ENCODE results near the gene LST1. TPM values are rescaled to one million over a fixed set of nuclear protein-coding genes. Genes with fewer than 3 reads are reported as not detected.

The LST1 gene
- total RNA-seq, 6 donors from 2014 or later, result 7.7 to 132 (median 33.5) TPM

- ATAC-seq (ENCODE audit: low FRiP score in 2 of 2) (no peak), DNase-seq (no peak)
- Histone ChIP-seq H3K9me3 (no peaks in the 10 kb centered on the region), H3K4me3 (no peak overlapping the region), H3K4me1 (peaks cover 36 to 40% (median 38%) of the 10 kb centered on the region in 4 donors), H3K27ac (no peak overlapping the region), H3K36me3 (peaks cover 0 to 48% (median 22%) of the 10 kb centered on the region in 4 donors), H3K27me3 (no peaks in the 10 kb centered on the region)
- TF ChIP-seq EP300 (IDR thresholded peaks at IDR 0.05) (no peak), POLR2A (IDR thresholded peaks at IDR 0.05) (no peak)
- 67 to 79% methylated on average over 3 of the region's 3 CpGs for WGBS, 2 donors
These were observed 29.8 kb upstream of the LST1 start for GRCh38 chr6:31556307-31556706.

- Histone ChIP-seq H3K27ac (peak overlapping the region; percentile 80 to 90 (median 82)), H3K4me3 (no peak overlapping the region), H3K27me3 (no peaks in the 10 kb centered on the region), H3K9me3 (no peaks in the 10 kb centered on the region), H3K36me3 (peaks cover 0 to 46% (median 20%) of the 10 kb centered on the region in 4 donors), H3K4me1 (peaks cover 37 to 42% (median 39%) of the 10 kb centered on the region in 4 donors)
- DNase-seq (peak in 1 of 2 donors; percentile 51), ATAC-seq (ENCODE audit: low FRiP score in 2 of 2) (no peak)
- 70 to 78% methylated on average over 23 to 24 of the region's 24 CpGs for WGBS, 2 donors
- TF ChIP-seq POLR2AphosphoS5 (IDR thresholded peaks at IDR 0.05) (no peak), EP300 (IDR thresholded peaks at IDR 0.05) (no peak)
These were observed 28.4 kb upstream of the LST1 start for GRCh38 chr6:31557443-31558317.

DNA sequence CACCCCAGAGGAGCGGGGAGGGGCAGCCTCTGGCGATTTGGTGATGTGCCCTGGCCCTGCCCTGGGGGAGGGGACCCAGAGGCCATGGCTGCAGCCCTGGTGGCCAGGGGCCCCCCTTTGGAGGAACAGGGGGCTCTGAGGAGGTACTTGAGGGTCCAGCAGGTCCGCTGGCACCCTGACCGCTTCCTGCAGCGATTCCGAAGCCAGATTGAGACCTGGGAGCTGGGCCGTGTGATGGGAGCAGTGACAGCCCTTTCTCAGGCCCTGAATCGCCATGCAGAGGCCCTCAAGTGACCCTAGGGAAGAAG, 27.8 kb upstream of the LST1 start:
- DNase-seq (no peak), ATAC-seq (ENCODE audit: low FRiP score in 2 of 2) (peak in 1 of 2 donors; percentile 34)
- WGBS, 2 donors, result 84 to 88% methylated on average over 7 to 8 of the region's 8 CpGs
- H3K27ac ChIP-seq, result peak overlapping the region; percentile 80 to 90 (median 82)
- peaks cover 37 to 42% (median 39%) of the 10 kb centered on the region in 4 donors for H3K4me1 ChIP-seq
- TF ChIP-seq POLR2A (IDR thresholded peaks at IDR 0.05) (no peak), EP300 (IDR thresholded peaks at IDR 0.05) (no peak), CTCF (IDR thresholded peaks at IDR 0.05) (no peak), POLR2AphosphoS5 (IDR thresholded peaks at IDR 0.05) (no peak)
- H3K27me3 ChIP-seq, result no peaks in the 10 kb centered on the region
- peaks cover 0 to 43% (median 20%) of the 10 kb centered on the region in 4 donors for H3K36me3 ChIP-seq
- no peaks in the 10 kb centered on the region for H3K9me3 ChIP-seq
- peak overlapping the region in 2 of 4 donors; percentile 8 to 11 for H3K4me3 ChIP-seq

DNA sequence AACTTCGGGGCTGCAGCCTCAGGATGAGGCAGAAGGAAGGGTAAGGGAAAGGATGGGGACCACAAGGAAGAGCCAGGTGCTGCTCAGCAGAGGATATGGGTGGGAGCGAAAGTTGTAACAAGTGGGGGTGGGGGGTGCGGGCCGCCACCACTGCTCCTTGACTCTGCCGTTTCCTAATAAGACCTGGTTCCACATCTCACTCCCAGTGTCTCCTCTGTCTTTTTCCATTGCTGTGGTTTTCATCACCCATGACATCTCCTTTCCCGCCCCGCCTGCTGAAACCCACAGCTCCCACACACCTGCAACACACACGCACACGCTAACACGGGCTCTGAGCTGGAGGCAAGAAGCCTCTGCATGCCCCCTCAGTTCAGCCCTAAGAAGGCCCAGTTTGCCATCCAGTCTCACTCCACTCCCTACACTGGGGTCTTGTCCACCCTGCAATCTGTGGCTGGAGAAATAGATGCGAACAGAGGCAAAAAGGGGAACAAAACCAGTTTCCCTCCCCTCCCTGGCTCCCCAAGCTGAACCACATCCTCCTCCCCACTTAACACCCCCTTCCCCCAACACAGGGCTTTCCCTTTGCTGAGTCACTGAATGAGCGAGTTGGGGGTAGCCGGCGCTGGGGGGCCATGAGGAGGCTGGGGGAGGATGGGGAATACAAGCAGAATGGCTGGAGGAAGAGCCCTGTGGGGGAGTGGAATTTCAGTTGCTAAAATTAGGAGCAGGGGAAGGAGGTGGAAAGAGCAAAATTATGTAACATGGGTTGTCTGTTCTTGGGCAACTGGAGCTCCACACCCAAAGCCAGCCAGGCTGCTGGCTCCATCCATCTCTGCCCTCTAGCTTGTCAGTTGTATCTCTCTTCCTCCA, 27.2 kb upstream of the LST1 start:
- Histone ChIP-seq H3K27ac (peak overlapping the region; percentile 80 to 90 (median 82)), H3K4me3 (peak overlapping the region in 2 of 4 donors; percentile 8 to 11)

DNA sequence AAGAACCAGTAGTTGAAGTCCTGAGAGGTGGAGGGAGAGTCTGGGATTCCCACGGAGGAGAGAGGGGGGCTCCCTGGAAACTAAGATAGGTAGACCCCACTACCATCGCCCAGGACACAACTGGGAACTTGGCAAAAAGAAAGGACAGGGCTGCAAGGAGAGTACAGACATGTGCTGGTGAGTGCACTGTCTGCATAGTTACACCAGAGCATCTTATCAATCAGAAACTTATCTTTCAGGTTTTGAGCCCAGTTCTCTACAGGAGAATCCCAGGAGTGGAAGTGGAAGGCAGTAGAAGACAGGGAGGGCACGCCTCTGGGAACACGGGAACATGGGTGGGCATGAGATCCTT, 26.5 kb upstream of the LST1 start:
- DNase-seq, result no peak
- ATAC-seq (ENCODE audit: low FRiP score in 2 of 2), result no peak
- H3K4me1 ChIP-seq, result peaks cover 37 to 42% (median 39%) of the 10 kb centered on the region in 4 donors
- H3K4me3 ChIP-seq, result no peak overlapping the region
- no peaks in the 10 kb centered on the region for H3K27me3 ChIP-seq
- no peak for TF ChIP-seq POLR2A (IDR thresholded peaks at IDR 0.05)
- TF ChIP-seq CTCF (IDR thresholded peaks at IDR 0.05), result no peak
- TF ChIP-seq EP300 (IDR thresholded peaks at IDR 0.05), result no peak
- no peak for TF ChIP-seq POLR2AphosphoS5 (IDR thresholded peaks at IDR 0.05)
- H3K36me3 ChIP-seq, result peaks cover 0 to 31% (median 18%) of the 10 kb centered on the region in 4 donors
- no peaks in the 10 kb centered on the region for H3K9me3 ChIP-seq
- H3K27ac ChIP-seq, result peak overlapping the region; percentile 80 to 90 (median 82)
- 45 to 60% methylated on average over 4 of the region's 4 CpGs for WGBS, 2 donors

More for the DNA sequence above, 27.2 kb upstream of the LST1 start:
- DNase-seq (peak in 1 of 2 donors; percentile 62), ATAC-seq (ENCODE audit: low FRiP score in 2 of 2) (peak; percentile 77 to 84)
- peaks cover 0 to 37% (median 18%) of the 10 kb centered on the region in 4 donors for H3K36me3 ChIP-seq
- peaks cover 37 to 42% (median 39%) of the 10 kb centered on the region in 4 donors for H3K4me1 ChIP-seq
- no peaks in the 10 kb centered on the region for H3K27me3 ChIP-seq
- H3K9me3 ChIP-seq, result no peaks in the 10 kb centered on the region
- 60 to 74% methylated on average over 14 of the region's 14 CpGs for WGBS, 2 donors
- TF ChIP-seq EP300 (IDR thresholded peaks at IDR 0.05) (no peak), POLR2A (IDR thresholded peaks at IDR 0.05) (no peak), CTCF (IDR thresholded peaks at IDR 0.05) (no peak), POLR2AphosphoS5 (IDR thresholded peaks at IDR 0.05) (no peak)

Measured in upper lobe of left lung (tissue), 6 donors.